Activated B cell treated with CpG ODN at 0.5 μM for 24 hours (primary cell): ENCODE data around the gene MIPEP. TPM values are rescaled to one million over a fixed set of nuclear protein-coding genes. Genes with fewer than 3 reads are reported as not detected.

ENCODE experiments used
- ATAC-seq: fragments of 200-7000 bp; cut with Tn5 transposase; one replicate; pipeline ENCODE4 v1.10.0; 2021; ENCODE audit warnings: low read depth, mild to moderate bottlenecking, moderate library complexity
- CTCF ChIA-PET: fragments of 350-600 bp; sonication (Branson Sonifier 250); formaldehyde crosslinking; loops from one replicate; lab custom pipeline; 2021; ENCODE audit warnings: antibody characterized with exemption; lab: Charles Lee
- POLR2A ChIA-PET: fragments of 350-600 bp; sonication (Branson Sonifier 250); formaldehyde crosslinking; loops from one replicate; lab custom pipeline; 2021; ENCODE audit warnings: antibody characterized with exemption; lab: Charles Lee
- DNase-seq: peaks from one replicate; pipeline ENCODE4 v3.0.0; 2022
- H3K27ac Mint-ChIP-seq: one replicate; pipeline ENCODE4 v1.8.0; 2020; ENCODE audit warnings: mixed read lengths
- H3K27me3 Mint-ChIP-seq: one replicate; pipeline ENCODE4 v1.8.0; 2021; ENCODE audit warnings: mixed read lengths
- H3K36me3 Mint-ChIP-seq: one replicate; pipeline ENCODE4 v1.8.0; 2021; ENCODE audit warnings: low read depth, mixed read lengths
- H3K4me1 Mint-ChIP-seq: one replicate; pipeline ENCODE4 v1.8.0; 2021; ENCODE audit warnings: mixed read lengths
- H3K4me3 Mint-ChIP-seq: one replicate; pipeline ENCODE4 v1.8.0; 2020; ENCODE audit warnings: mild to moderate bottlenecking, mixed read lengths
- H3K9me3 Mint-ChIP-seq: one replicate; pipeline ENCODE4 v1.8.0; 2020; ENCODE audit warnings: mixed read lengths
- CTCF ChIP-seq: fragments of 200-600 bp; IDR thresholded peaks from one replicate; pipeline ENCODE4 v1.8.0; 2022; ENCODE audit warnings: antibody characterized with exemption, mild to moderate bottlenecking
- intact Hi-C: fragments of 100-400 bp; cut with micrococcal nuclease; formaldehyde crosslinking; loops from one replicate; pipeline ENCODE4 v1.15.1; 2024
- total RNA-seq: library from RNA; stranded (reverse); gene quantifications from 2 replicates; pipeline ENCODE4 v1.2.3, GENCODE V29; 2022

The MIPEP gene
- total RNA-seq, 1 donor from 2014 or later: 19.7 TPM

DNA sequence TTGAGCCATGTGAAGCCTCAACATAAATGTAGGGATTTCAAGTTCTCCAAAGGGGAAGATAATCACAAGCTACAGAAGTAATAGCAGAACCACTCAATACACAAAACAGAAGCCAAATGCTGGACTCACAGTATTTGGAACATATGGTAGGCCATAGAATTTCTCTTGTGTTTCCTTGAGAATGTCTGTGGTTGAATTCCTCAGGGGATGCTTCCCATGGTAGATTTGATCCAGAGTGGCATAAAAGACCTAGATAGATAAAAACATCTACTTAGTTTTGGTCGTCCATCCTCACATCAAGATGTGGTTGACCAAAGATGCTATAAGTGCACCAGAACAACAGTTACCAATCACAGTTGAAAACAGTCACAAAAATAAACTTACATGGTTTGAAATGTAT lies 83.4 kb downstream of the MIPEP start:
- no peaks in the 10 kb centered on the region for H3K9me3 Mint-ChIP-seq
- no peak for TF ChIP-seq CTCF
- H3K36me3 Mint-ChIP-seq: peaks cover 24% of the 10 kb centered on the region
- intact Hi-C loops: loop anchor here (2.0 to 5.0 kb wide), 2 partner anchors 81 to 227 kb away; partner anchors contain the start of gene MIPEP
- H3K4me1 Mint-ChIP-seq: peaks cover 41% of the 10 kb centered on the region
- DNase-seq: no peak
- no peak overlapping the region for H3K4me3 Mint-ChIP-seq
- no peak for ATAC-seq
- H3K27ac Mint-ChIP-seq: no peak overlapping the region
- ChIA-PET POLR2A (no interaction called here), CTCF (no interaction called here)
- no peaks in the 10 kb centered on the region for H3K27me3 Mint-ChIP-seq

DNA sequence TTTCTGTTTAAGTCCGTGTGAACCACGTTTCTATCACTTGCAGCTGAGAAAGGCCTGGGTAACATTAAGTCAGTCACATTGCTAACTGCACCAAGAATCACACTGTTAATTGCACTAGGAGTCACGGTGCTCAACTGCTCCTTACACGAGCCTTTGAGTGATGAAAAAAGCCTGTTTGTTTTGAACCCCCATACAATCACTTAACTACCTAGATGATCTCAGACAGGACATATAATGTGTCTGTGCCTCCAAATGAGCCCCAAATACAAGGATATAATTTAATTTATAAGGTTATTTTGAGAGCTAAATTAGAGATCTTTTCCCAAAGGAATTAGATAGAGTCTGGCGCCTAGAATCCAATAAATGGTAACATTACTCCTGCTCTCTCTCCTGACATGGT lies 84.1 kb downstream of the MIPEP start:
- no peak for TF ChIP-seq CTCF
- ChIA-PET POLR2A (interaction anchor here (0.6 kb wide), 1 partner anchor 11 kb away, joined by 3 read pairs; no protein-coding TSS in a partner anchor), CTCF (no interaction called here)
- Mint-ChIP-seq H3K27ac (no peak overlapping the region), H3K36me3 (peaks cover 24% of the 10 kb centered on the region), H3K9me3 (no peaks in the 10 kb centered on the region), H3K4me3 (no peak overlapping the region), H3K4me1 (peaks cover 39% of the 10 kb centered on the region), H3K27me3 (no peaks in the 10 kb centered on the region)
- no peak for DNase-seq
- intact Hi-C loops: loop anchor here (5.0 kb wide), 1 partner anchor 82 kb away; the partner anchor contains the start of gene MIPEP
- ATAC-seq: no peak

GRCh38 chr13:23804166-23804565 lies 85.0 kb downstream of the MIPEP start:
- POLR2A ChIA-PET: no interaction called here
- intact Hi-C loops: no loop called here
- CTCF ChIA-PET: no interaction called here
- H3K4me3 Mint-ChIP-seq: no peak overlapping the region
- no peaks in the 10 kb centered on the region for H3K27me3 Mint-ChIP-seq
- H3K36me3 Mint-ChIP-seq: peaks cover 24% of the 10 kb centered on the region
- ATAC-seq (no peak), DNase-seq (no peak)
- no peak for TF ChIP-seq CTCF
- no peaks in the 10 kb centered on the region for H3K9me3 Mint-ChIP-seq
- H3K27ac Mint-ChIP-seq: no peak overlapping the region
- H3K4me1 Mint-ChIP-seq: peaks cover 42% of the 10 kb centered on the region

- ChIA-PET CTCF (no interaction called here), POLR2A (no interaction called here)
- Mint-ChIP-seq H3K36me3 (peaks cover 32% of the 10 kb centered on the region), H3K9me3 (no peaks in the 10 kb centered on the region), H3K4me3 (no peak overlapping the region), H3K27ac (no peak overlapping the region), H3K27me3 (no peaks in the 10 kb centered on the region), H3K4me1 (peaks cover 25% of the 10 kb centered on the region)
- no peak for TF ChIP-seq CTCF
- intact Hi-C loops: no loop called here
- DNase-seq (no peak), ATAC-seq (no peak)
Observed at GRCh38 chr13:23801141-23801540, 88.1 kb downstream of the MIPEP start.

GRCh38 chr13:23799945-23800344 lies 89.3 kb downstream of the MIPEP start:
- Mint-ChIP-seq H3K4me3 (no peak overlapping the region), H3K9me3 (no peaks in the 10 kb centered on the region), H3K27ac (no peak overlapping the region), H3K27me3 (no peaks in the 10 kb centered on the region), H3K4me1 (peaks cover 19% of the 10 kb centered on the region), H3K36me3 (peaks cover 25% of the 10 kb centered on the region)
- intact Hi-C loops: no loop called here
- POLR2A ChIA-PET: no interaction called here
- no peak for TF ChIP-seq CTCF
- ATAC-seq (no peak), DNase-seq (no peak)
- CTCF ChIA-PET: no interaction called here
